ENCODE data around the gene CD82. TPM values are rescaled to one million over a fixed set of nuclear protein-coding genes. Genes with fewer than 3 reads are reported as not detected.

Gene CD82
- total RNA-seq, 3 donors from 2014 or later (not counting 1 experiment from before 2014, with no cell fraction given): 11.6 to 42.1 (median 13.0) TPM

- Mint-ChIP-seq H3K27me3 (ENCODE audit: low read depth in 2 of 2) (peaks cover 0 to 3% of the 10 kb centered on the region in 2 donors), H3K27ac (no peak overlapping the region), H3K4me3 (no peak overlapping the region), H3K36me3 (no peaks in the 10 kb centered on the region), H3K4me1 (peaks cover 5 to 9% of the 10 kb centered on the region in 2 donors), H3K9me3 (no peaks in the 10 kb centered on the region)
- no peaks in the 10 kb centered on the region for H3K9me3 ChIP-seq (ENCODE audit: control insufficient read depth, insufficient read depth, low read length)
- DNase-seq: no peak
- intact Hi-C loops (cut with micrococcal nuclease): no loop called here
- no peak overlapping the region for H3K4me3 ChIP-seq (ENCODE audit: low read length)
- TF ChIP-seq CTCF (IDR thresholded peaks at IDR 0.05): no peak
- 91% methylated on average over 5 of the region's 5 CpGs for WGBS (ENCODE audit: insufficient coverage)
- H3K4me1 ChIP-seq (ENCODE audit: control insufficient read depth, insufficient read depth, low read length): peaks cover 4% of the 10 kb centered on the region
- H3K36me3 ChIP-seq (ENCODE audit: control insufficient read depth, insufficient read depth, low read length): no peaks in the 10 kb centered on the region
- H3K27me3 ChIP-seq (ENCODE audit: control insufficient read depth, insufficient read depth, low read length): no peaks in the 10 kb centered on the region
- H3K27ac ChIP-seq (ENCODE audit: low read length): no peak overlapping the region
- ATAC-seq: no peak
Measured at GRCh38 chr11:44533921-44534711, 31.3 kb upstream of the CD82 start.

GRCh38 chr11:44535191-44535980, 30.1 kb upstream of the CD82 start:
- Mint-ChIP-seq H3K36me3 (no peaks in the 10 kb centered on the region), H3K4me1 (peaks cover 0 to 4% of the 10 kb centered on the region in 2 donors), H3K27ac (no peak overlapping the region), H3K4me3 (no peak overlapping the region), H3K27me3 (ENCODE audit: low read depth in 2 of 2) (no peaks in the 10 kb centered on the region), H3K9me3 (no peaks in the 10 kb centered on the region)
- no peak for ATAC-seq
- WGBS (ENCODE audit: insufficient coverage): 77% methylated on average over 16 of the region's 16 CpGs
- Histone ChIP-seq H3K4me1 (ENCODE audit: control insufficient read depth, insufficient read depth, low read length) (peaks cover 4% of the 10 kb centered on the region), H3K27ac (ENCODE audit: low read length) (no peak overlapping the region), H3K4me3 (ENCODE audit: low read length) (no peak overlapping the region), H3K36me3 (ENCODE audit: control insufficient read depth, insufficient read depth, low read length) (no peaks in the 10 kb centered on the region), H3K27me3 (ENCODE audit: control insufficient read depth, insufficient read depth, low read length) (no peaks in the 10 kb centered on the region), H3K9me3 (ENCODE audit: control insufficient read depth, insufficient read depth, low read length) (no peaks in the 10 kb centered on the region)
- intact Hi-C loops (cut with micrococcal nuclease): no loop called here
- TF ChIP-seq CTCF (IDR thresholded peaks at IDR 0.05): no peak
- DNase-seq: no peak

GRCh38 chr11:44536788-44537516, 28.5 kb upstream of the CD82 start:
- H3K4me1 Mint-ChIP-seq: no peaks in the 10 kb centered on the region
- intact Hi-C loops (cut with micrococcal nuclease): no loop called here
- WGBS (ENCODE audit: insufficient coverage): 91% methylated on average over 18 of the region's 20 CpGs

More at GRCh38 chr11:44536788-44537516, 28.5 kb upstream of the CD82 start:
- Histone ChIP-seq H3K4me1 (ENCODE audit: control insufficient read depth, insufficient read depth, low read length) (peaks cover 4% of the 10 kb centered on the region), H3K9me3 (ENCODE audit: control insufficient read depth, insufficient read depth, low read length) (no peaks in the 10 kb centered on the region), H3K4me3 (ENCODE audit: low read length) (no peak overlapping the region), H3K27ac (ENCODE audit: low read length) (no peak overlapping the region), H3K36me3 (ENCODE audit: control insufficient read depth, insufficient read depth, low read length) (no peaks in the 10 kb centered on the region), H3K27me3 (ENCODE audit: control insufficient read depth, insufficient read depth, low read length) (no peaks in the 10 kb centered on the region)
- DNase-seq (no peak), ATAC-seq (no peak)
- Mint-ChIP-seq H3K36me3 (no peaks in the 10 kb centered on the region), H3K9me3 (no peaks in the 10 kb centered on the region), H3K27me3 (ENCODE audit: low read depth in 2 of 2) (no peaks in the 10 kb centered on the region), H3K4me3 (no peak overlapping the region), H3K27ac (no peak overlapping the region)
- TF ChIP-seq CTCF (IDR thresholded peaks at IDR 0.05): no peak

Measured in natural killer cell (primary cell).